ENCODE measurements around the gene RASGRF2.
"Not testable (repeated sequence)": the region's sequence is repeated elsewhere in the genome, so short reads cannot be mapped to it uniquely, and the experiment has no call there.

RASGRF2 gene

DNA sequence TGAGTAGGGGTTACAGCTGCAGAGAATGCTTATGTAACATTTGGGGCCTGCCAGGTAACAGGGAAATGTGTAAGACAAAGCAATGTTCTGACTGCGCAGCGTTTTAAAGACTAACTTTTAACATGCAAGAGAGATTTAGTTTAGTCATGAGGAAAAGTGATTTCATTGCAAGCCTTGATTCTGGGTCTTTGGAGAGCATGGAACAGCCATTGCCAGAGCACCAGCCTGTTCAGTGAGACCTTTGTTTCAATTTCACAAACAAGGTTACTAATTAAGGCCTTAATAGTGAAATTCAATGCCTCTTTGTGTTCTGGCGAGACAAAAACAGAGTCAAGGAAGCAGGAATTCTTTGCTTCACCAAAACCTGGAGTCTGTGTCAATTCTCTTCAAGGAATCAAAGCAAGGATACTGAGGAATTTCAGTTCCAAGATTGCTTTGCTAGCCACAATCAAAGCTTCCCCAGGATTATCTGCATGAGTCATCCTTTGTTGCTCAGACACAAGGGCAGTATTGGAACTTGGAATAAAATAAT, 287.3 kb downstream of the RASGRF2 start:
- ATAC-seq: no peak

DNA sequence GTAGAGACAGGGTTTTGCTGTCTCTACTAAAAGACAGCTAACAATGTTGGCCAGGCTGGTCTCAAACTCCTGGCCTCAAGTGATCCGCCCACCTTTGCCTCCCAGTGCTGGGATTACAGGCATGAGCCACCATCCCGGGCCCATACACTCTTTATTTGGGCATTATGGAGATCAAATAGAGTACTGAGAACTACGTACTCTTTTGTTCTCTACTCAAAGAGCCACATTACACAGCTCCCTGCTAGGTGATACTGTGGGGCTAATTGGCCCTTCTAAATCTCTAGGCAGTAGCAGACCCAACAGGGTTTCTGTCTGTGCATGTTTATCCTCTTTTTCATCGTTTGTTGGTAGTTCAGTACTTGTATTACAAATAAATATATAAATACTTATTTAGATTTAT, 289.1 kb downstream of the RASGRF2 start:
- no peak for ATAC-seq

GRCh38 chr5:81250004-81250403, 289.8 kb downstream of the RASGRF2 start:
- ATAC-seq: no peak

DNA sequence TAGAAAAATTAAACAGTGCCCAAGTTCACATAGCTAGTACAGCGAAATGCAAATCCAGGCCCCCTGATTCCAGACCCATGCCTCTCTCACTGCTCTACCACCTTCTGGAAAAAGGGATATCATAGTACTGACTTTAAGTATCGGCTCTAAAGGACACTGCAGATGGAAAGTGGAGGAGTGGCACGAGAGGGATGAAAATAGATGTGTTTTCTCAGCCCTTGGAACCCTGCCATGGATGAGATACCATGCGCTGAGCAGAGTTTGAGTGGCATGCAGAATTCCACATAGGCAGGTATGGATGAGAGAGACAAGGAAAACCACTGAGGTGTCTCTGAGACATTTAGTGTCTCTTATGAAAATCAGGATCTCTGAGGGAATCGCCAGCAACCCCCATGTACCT, 291.8 kb downstream of the RASGRF2 start:
- ATAC-seq: no peak

GRCh38 chr5:81252904-81253303, 292.7 kb downstream of the RASGRF2 start:
- no peak for ATAC-seq

- no peak for ATAC-seq
Measured at GRCh38 chr5:81253875-81254274, 293.7 kb downstream of the RASGRF2 start.

DNA sequence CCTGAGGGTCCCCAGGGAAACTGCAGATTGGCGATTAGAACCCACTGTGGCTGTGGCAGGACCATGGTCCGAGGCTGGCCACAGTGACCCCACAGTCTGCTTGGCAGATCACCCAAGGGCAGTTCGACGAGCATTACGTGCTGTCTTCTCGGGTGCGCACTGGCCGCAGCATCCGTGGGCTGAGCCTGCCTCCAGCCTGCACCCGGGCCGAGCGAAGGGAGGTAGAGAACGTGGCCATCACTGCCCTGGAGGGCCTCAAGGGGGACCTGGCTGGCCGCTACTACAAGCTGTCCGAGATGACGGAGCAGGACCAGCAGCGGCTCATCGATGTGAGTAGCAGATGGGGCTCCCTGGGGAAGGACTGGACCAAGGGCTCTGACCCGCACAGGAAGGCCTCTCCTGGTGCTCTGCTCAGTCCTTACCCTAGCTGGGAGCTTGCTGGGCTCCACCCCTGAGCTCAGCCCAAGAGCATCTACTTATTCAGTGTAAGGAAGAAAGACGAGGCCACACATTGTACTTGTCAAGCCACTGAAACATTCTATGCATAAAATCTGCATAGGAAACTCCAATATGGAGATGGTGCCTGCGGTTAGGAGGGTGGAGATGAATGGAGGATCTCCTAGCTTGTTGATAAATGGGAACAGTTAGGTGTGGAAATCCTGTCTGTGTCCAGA, 294.9 kb downstream of the RASGRF2 start:
- no peak for ATAC-seq

- no peak for ATAC-seq
Measured at GRCh38 chr5:81256766-81257165, 296.6 kb downstream of the RASGRF2 start.

DNA sequence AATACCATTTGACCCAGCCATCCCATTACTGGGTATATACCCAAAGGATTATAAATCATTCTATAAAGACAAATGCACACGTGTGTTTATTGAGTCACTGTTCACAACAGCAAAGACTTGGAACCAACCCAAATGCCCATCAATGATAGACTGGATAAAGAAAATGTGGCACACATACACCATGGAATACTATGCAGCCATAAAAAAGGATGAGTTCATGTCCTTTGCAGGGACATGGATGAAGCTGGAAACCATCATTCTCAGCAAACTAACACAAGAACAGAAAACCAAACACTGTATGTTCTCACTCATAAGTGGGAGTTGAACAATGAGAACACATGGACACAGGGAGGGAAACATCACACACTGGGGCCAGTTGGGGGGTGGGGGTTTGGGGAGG, 302.6 kb downstream of the RASGRF2 start:
- not testable (repeated sequence) for ATAC-seq

- ATAC-seq: no peak
Measured at GRCh38 chr5:81265101-81265500, 304.9 kb downstream of the RASGRF2 start.

DNA sequence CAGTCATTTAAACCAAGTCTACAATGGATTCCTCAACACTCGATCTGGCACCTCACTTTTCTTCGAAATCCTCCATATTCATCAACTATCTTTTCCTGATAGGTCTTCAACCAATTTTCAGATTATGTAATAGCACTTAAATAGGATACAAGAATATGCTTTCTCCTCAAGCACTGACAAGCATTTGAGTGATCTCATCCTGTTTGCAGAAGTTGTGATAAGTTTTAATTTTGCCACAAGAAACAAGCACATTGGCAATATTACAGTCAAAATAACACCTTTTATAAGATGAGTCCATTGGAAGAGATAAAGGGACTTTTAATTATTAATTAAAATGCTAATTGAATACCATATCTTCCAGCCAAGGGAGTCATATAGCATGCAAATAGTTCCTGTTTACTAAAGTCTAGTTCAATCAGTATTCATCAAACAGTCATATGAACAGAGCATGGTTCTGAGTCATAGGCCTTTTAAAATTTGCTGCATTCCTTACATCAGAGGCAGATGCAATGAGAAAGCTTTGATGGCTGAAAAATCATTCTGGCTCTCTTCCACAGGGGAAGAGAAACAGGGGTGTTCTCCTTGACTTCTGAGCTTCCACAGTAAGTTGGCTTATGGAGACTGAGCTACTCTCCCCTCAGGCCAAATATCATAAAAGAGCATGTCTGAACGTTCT, 308.5 kb downstream of the RASGRF2 start:
- ATAC-seq: peak; percentile 79 to 81

GRCh38 chr5:81269751-81270393, 309.7 kb downstream of the RASGRF2 start:
- ATAC-seq: no peak

DNA sequence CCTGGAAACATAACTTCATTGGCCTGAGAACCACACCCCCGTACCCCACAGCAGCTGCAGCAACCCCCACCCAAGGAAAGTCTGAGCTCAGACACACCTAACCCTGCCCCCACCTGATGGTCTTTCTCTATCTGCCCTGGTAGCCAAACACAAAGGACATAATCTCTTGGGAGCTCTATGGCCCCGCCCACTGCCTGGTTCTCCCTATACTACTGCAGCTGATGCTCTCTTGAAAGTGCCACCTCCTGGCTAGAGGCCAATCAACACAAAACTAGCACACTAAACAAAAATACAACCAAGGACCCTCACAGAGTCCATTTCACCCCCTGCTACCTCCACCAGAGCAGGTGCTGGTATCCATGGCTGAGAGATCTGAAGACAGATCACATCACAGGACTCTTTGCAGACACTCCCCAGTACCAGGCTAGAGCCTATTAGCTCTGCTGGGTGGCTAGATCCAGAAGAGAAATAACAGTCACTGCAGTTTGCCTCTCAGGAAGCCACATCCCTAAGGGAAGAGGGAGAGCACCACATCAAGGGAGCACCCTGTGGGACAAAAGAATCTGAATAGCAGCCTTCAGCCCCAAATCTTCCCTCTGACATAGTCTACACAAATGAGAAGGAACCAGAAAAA, 310.3 kb downstream of the RASGRF2 start:
- not testable (repeated sequence) for ATAC-seq
